NCI-H510A treated with DMSO at 0.1 percent for 48 hours (cell line): ENCODE results near the gene PDCD7.
"Not testable (repeated sequence)": the region's sequence is repeated elsewhere in the genome, so short reads cannot be mapped to it uniquely, and the experiment has no call there.

Experiments
- DNase-seq: peaks from one replicate; lab custom pipeline; 2025; lab: John Stamatoyannopoulos, UW

Gene PDCD7

DNA sequence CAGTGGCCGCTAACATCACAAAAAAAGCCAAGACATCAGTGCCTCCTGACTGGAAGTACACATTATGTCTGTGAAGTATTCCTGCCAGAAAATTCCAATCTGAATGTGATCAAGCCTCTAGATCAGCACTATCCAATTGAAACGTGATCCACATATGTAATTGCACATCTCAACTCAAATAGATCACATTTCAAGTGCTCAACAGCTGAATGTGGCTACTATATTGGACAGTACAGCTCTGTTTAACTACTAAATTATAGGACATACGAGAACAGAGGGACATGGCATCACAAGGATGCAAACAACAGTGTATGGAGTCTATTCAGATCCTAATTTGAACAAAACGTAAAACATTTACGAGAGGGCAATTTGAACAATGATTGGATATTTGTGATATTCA is 18.1 kb downstream of the PDCD7 start:
- peak; percentile 67 for DNase-seq

DNA sequence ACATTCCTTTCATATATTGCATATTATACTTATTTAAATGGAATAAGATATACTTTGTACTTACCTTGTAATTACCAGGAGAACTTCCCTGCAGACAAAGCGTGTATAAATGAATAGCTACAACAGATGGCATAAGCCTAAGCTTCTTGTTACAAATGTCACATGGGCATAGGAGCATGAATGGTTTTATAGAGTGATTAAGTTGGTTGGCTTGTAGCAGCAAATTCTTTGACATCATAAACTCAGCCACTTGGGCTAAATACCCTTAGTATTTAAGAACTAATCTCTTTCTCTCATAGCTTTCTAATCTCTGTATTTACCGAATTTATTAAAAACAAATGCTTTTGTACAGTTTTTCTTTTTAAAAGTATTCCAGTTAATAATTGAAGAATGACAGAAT is 18.5 kb downstream of the PDCD7 start, which contains the start of gene UBAP1L:
Gene UBAP1L, minus strand, starts transcription at position 115 of the 400 bp plus-strand sequence. CDS start 8,985 bp downstream, outside the sequence.
- no peak for DNase-seq

DNA sequence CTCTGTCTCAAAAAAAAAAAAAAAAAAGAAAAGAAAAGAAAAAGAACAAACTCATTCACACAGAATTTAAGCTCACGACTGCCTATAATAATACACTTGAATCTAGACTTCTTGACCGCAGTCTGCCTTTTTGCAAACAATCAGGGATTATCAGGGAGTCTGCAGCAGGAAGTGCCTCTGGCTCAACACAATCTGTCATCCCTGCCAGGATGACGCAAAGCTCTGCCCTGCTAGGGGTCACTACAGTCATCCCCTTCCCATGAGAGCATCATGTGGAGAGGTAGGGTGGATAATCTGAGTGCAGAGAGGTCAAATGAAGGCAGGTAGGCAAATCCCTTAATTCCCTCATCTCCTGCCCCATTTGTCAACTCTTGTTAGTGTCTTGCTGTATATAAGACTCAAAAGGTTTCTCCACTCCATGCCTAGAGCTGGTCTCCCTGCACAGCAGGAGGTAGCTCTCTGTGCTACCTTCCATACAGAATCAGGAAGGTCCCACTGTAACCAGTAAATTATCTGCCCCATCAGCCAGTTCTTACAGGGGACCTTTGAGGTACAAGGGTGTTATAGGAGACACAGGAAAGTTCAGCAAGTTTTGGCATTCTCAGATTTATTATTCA is 22.8 kb downstream of the PDCD7 start:
- no peak for DNase-seq

DNA sequence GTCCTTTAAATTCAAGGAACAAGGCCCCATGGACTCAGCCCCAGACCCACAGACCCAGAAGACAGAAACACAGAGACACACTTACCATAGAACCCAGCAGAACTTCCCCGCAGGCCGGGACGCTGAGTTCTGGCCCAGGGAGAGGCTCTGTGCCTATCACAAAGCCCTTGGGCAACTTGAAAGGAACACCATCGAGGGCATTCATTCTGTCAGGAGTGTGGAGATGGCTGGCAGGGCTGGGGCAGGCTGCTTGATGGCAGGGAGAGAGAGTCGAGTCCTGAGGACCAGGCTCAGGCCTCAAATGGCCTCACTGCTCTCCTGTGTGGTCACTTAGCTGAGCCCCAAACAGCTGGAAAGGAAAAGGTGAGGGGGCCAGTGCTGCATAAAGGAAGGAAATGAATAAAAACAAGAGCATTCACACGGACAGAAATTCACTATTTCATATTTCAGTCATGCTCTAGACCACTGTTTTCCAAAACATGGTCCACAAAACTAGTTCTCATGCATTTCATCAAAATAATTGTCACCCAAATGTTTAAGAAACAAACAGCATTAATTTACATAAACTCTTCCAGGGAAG is 27.5 kb downstream of the PDCD7 start:
- no peak for DNase-seq

DNA sequence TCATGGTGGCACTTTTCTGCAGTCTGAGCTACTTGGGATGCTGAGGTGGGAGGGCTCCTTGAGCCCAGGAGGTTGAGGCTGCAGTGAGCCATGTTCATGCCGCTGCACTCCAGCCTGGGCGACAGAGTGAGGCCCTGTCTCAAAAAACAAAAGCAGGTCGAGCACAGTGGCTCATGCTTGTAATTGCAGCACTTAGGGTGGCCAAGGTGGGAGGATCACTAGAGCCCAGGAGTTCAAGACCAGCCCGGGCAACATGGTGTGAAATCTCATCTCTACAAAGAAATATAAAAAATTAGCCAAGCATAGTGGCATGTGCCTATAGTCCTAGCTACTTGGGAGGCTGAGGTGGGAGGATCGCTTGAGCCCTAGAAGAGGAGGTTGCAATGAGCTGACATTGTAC is 28.6 kb downstream of the PDCD7 start:
- DNase-seq = no peak

DNA sequence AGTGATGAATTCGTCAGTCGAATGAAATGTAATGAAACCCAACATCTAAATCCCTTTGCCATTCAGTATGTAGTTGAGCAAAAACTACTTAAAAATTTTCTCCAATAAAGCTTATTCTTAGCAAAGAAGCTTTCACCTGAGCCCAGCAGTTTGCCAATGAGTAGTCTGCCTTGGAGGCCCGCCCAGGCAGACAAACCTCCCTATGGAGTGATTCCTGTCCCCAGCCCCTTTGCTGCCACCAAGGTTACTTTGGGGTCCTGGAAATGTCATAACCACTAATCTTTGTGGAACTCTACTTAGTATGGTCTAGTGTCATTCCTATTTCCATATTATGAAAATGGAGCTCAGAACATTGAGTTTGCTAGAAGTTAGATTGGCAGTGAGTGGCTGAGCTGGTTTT is 30.7 kb downstream of the PDCD7 start:
- no peak for DNase-seq

DNA sequence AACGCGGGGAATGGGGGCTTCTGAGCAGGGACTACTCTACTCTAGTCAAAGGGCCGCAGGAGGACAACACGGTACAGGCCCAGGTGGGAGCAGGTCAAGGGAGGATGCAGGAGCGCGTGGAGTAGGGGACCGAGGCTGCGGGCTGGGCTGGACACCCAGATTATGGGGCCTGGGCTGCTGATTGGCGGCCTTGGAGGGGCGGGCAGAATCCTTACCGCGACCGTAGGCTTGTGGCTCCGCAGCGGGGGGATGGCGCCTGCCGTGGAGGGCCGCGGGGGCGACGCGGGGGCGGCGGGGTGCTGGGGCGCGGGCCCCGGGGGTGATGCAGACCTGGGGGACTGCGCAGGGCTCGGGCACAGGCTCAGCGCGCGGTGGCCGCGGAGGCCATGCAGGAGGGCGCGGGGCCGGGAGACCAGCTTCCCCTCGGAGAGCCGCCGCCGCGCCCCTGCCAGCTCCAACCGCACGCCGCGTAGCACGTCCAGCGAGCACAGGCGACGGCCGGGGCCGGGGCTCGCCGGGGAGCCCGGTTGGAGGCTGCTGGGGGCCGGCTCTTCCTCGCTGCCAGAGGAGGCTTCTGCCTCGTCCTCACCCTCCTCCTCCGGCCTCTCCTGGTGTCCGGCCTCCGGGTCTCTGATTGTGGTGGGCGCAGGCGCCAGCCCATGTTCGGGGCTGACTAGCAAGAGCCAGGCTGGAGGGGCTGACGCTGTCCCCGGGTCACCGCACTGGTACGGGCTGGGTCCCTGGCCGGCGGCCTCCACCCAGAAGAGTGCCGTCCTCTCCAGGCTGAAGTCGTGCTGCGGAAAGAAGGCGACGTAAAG is 31.5 kb downstream of the PDCD7 start:
- DNase-seq = no peak

DNA sequence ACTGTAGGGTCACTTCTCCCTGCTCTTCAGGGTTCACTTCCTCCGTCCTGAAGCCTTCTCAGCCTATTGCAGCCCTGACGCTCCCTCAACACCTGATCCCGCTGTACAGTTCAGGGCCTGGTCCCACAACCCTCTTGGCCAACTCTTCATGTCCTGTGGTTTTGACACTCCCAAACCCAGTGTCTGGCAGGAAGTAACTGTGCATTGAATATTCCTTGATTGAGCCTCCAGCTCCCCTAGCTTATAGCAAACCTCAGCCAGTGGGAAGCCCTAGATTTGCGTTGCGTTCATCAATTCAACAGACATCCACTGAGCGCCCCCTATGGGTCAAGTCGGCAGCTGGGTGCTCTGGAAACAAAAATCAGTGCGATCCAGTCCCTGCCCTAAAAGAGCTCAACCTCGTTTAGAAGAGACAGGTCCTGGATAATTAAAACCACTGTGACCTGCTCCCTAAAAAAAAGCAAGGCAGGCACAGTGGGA is 32.2 kb downstream of the PDCD7 start:
- no peak for DNase-seq

DNA sequence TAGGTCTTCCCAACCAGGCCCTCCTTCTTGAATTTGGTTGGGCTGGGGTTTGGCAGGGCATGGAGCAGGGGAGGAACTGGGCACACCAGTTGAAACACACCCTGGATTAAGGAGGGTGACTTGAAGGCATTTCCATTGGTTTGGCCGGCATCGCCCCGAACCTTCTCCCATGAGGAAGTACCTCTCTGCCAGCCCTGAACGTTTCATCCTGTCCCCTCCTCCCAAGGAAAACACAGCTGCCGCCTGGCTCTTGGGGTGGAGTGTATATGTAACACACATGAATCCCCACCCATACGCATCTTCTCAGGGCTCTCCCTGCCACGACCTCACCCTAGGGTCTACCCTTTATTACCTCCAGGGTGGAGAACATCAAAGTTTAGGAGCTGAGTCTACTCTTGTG is 33.2 kb downstream of the PDCD7 start:
- DNase-seq = no peak

DNA sequence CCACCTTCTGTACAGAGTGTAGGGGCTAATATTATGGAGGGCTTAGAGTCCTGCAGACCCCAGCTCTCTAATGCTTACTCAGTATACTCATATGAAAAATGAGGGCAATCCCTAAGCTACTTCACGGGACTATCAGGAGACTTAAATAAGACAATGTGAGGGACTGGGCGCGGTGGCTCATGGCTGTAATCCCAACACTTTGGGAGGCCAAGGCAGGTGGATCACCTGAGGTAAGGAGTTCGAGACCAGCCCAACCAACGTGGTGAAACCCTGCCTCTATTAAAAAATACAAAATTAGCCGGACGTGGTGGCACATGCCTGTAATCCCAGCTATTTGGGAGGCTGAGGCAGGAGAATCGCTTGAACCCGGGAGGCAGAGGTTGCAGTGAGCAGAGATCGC is 33.8 kb downstream of the PDCD7 start:
- not testable (repeated sequence) for DNase-seq

DNA sequence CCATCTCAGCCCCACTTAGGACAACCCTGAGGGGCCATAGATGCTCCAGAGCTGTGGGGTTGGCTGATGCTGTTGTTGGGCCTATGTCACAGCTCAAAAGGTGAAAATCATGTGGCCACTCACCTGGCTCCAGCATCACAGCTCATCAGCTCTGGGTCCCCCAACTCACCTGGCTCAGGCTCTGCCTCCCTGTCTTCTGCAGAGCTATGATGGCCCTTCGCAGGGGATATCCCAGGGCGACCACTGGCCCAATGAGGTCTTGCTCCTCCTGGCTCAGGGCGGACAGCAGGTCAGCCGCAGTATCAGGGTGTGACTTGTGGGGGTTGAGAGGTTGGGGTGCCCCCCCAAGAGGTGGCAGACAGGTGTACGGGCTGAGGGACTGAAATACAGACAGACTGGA is 34.3 kb downstream of the PDCD7 start:
- no peak for DNase-seq

DNA sequence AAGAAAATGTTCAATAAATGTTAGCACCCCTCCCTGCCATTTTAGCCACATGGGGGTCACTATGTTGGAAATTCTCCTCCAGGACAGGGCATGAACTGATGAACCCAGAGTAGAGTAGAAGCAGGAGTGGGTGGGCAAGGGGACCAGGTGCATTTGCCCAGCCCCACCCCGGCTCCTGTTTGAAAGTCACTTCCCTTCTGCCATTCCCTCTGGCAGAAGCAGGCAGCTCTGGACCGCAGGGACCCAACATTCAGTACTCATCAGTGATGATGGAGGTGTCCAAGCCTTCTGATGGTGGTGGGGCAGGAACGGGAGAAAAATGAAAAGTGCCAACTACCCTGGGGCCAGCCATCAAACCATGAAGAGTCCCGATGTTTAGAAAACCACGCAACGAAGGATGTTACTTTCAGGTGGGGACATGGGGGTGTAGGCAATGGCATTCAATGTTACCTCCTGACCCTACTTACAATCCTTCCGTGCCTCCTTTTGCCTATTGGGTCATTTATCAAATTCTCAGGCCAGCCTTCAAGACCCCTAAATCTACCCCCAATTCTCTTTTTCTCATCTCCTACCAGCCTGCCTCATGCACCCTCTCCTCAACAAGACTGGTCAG is 35.9 kb downstream of the PDCD7 start:
- no peak for DNase-seq

DNA sequence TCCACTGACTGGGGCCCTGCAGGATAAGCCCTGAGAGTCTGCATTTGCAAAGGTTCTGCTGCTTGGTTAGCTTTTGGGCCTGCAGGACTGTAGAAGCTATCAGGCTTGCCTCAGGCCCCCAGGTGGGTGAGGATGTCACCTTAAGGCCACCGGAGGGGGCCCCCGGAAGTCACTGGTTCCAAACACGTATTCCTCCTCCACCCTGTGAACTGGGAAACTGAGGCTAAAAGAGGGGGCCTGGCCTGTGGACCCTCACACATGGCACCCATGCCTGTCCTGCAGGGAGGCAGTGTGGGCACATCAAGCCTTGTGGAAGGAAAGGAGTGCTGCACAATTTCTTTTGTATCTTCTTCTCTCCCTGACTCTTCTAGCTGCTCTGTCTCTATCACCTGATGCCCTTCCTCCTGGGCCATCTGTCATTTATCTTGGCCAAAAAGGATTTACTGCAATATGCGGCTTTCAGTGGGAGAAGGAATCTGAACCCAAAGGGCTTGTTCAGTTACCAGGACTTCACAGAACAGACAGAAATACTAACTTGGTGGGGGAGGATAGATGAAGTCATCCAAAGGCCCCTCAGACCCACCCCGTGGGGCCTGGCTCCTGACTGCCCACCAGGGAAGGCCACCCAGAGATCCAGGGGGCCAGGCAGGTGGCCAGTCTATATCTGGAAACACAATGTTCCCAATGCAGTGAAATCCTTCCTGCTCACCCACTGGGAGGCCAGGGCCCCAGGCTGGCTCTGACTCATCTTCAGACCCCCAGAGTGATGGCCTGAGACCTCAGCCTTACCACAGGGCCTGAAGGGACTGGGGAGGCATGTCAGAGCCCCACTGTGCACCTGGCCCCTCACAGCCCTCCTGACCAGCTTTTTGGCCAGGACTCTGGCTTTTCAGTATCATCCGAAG is 36.9 kb downstream of the PDCD7 start:
- no peak for DNase-seq

DNA sequence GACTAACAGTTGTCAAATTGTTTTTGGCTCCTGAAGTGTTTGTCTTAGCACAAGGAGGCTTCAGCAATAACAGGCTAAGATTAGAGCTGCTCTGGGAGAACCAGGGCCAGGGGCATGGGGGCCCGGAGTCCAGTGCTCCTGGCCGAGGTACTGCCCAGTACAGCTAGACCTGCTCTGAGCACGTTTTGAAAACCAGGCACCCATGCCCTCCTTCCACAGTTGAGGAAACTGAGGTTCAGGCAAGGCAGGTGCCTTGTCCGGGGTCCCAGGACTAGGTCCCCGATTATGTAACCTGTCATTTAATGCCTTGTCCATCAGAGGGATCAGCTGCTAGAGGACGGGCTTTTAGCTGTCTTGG is 37.9 kb downstream of the PDCD7 start:
- DNase-seq = no peak

DNA sequence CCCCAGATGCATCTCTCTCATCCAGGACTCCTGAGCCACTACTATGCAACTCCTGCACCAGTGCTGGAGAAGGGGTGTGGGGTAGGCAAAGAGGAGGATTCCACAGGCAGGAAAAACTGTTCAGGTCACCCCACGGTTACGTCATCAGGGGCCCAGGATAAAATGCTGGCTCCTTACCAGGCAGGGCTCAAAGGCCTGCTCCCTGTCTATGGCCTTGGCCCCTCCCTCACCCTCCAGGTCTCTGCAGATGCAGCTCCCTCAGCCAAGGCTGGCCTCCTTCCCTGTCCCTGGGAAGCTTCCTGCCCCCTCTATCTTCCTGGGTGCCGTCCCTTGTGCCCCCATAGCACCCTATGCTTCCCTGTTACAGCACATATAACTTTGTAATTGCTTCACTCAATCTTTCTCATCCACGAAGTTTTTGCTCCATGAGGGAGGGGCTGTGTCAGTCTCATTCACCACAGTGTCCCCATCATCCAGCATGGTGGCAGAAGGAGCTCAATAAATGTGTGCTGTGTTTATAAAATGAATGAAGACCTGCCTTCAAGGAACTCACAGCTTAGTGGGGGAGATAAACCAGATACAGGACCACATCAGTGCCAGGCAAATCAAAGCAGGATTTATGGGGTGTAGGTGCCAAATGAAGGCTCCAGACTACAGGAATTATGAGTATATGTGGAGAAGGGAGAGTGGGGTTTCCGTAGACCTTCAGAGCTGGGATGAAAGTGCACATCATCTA is 38.4 kb downstream of the PDCD7 start:
- no peak for DNase-seq

DNA sequence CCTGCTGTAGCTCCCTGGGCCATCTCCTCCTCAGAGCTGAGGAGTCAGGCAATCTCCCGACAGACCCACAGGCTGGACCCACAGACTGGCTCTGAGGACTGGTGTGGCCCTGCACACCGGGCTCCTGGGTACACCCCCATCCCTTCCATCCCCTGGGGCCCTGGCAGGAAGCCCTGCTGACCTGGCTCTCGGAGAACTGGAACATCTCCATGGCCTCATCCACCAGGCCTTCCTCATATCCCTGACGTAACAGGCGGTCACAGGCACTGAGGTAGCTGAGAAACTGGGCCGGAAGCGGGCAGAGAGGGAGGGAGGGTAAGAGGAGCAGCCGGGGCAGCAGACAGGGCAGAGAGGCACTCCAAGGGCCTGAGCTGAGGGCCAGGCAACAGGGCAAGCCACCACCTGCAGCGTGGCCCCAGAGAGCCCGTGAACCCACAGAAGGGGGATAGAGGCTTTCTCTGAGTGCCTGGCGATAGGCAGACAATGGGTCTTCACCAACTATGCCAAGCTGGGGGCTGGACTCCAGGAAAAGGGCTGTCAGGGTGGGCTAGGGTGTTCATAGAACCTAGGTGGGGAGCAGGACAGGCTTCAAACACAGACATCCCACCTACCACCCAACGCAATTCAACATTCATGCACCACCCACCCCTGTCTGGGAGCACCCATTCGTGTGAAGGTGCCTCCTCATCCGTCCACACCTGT is 39.2 kb downstream of the PDCD7 start:
- DNase-seq = no peak

DNA sequence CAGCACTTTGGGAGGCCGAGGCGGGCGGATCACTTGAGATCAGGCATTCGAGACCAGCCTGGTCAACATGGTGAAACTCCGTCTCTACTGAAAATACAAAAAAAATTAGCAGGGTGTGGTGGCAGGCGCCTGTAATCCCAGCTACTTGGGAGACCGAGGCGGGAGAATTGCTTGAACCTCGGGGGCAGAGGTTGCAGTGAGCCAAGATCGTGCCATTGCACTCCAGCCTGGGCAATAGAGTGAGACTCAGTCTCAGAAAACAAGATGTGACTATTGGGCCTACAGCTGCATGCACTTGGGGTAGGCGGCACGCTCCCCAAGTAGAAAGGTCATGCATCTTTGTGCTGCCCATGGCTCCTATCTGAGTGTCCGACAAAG is 39.8 kb downstream of the PDCD7 start:
- DNase-seq = not testable (repeated sequence)

DNA sequence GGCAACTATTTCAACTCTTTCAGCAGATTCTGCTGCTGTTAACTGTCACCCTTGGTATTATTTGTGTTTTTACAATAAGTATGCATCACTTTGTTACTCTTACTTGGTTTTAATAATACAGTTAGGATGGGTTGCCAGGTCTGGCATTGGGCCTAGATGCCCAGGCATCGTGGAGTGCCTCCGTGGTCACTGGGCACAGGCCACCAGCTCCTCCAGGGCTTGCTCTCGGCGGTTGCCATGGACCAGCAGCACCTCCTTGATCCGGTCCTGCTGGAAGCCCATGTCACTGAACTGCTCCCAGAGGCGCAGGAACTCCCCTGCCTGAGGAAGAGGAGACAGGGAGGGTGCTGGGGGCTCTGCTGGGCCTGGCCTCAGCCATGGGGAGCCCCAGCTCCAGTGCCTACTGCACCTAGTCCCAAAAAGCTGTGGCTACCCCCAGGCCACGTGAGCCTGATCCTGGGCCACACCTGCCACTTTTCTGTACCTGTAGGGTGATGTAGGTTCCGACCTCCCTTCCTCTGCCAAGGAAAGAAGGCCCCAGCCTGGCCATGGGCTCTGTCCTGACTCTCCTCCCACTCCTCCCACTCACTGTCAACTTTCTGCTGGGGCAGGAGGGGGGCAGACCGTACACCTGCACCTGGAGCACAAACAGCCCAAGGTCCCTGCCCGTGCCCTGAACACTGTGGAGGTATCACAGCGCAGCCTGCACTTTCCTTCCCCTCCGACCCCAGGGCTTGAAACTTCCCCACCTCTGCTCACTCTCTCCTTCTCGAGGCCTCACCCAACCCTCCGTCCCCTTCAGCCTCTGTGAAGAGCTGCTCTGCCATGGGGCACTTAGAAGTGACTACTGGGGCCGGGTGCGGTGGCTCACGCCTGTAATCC is 40.5 kb downstream of the PDCD7 start:
- DNase-seq = no peak
